ENCODE results near the gene ZFYVE28. TPM values are rescaled to one million over a fixed set of nuclear protein-coding genes. Genes with fewer than 3 reads are reported as not detected.

The ZFYVE28 gene
- total RNA-seq, 1 donor from 2014 or later, result 3.6 TPM

DNA sequence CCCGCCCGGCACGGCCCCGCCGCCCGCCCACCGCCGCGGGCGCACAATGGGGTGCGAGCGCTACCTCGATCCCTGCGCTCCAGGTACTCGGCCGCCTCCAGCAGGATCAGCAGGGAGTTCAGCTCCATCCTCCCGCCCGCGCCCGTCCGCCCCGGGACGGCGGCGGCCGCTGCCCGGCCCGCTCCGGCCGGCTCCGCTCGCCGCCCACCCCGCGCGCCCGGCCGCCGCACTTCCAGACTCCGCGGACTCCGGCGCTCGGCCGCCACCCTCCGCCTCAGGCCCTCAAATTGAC, 156.6 kb downstream of the ZFYVE28 start, which contains the start of gene MXD4:
Gene MXD4 (minus strand): TSS at position 257 of the 292 bp plus-strand sequence. CDS start 129 bp downstream, at position 128.
- Mint-ChIP-seq H3K4me3 (peak within 1 kb of the TSS; percentile 83), H3K9me3 (no peaks in the 10 kb centered on the region), H3K27ac (no peak within 1 kb of the TSS), H3K4me1 (ENCODE audit: unreplicated experiment) (no peaks in the 10 kb centered on the region), H3K27me3 (no peaks in the 10 kb centered on the region), H3K36me3 (no peaks in the 10 kb centered on the region)
- DNase-seq (ENCODE audit: extremely low spot score, unreplicated experiment), result no peak
- TF ChIP-seq, protein P1, sequence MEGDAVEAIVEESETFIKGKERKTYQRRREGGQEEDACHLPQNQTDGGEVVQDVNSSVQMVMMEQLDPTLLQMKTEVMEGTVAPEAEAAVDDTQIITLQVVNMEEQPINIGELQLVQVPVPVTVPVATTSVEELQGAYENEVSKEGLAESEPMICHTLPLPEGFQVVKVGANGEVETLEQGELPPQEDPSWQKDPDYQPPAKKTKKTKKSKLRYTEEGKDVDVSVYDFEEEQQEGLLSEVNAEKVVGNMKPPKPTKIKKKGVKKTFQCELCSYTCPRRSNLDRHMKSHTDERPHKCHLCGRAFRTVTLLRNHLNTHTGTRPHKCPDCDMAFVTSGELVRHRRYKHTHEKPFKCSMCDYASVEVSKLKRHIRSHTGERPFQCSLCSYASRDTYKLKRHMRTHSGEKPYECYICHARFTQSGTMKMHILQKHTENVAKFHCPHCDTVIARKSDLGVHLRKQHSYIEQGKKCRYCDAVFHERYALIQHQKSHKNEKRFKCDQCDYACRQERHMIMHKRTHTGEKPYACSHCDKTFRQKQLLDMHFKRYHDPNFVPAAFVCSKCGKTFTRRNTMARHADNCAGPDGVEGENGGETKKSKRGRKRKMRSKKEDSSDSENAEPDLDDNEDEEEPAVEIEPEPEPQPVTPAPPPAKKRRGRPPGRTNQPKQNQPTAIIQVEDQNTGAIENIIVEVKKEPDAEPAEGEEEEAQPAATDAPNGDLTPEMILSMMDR (conservative IDR thresholded peaks at IDR 0.05), result no peak

DNA sequence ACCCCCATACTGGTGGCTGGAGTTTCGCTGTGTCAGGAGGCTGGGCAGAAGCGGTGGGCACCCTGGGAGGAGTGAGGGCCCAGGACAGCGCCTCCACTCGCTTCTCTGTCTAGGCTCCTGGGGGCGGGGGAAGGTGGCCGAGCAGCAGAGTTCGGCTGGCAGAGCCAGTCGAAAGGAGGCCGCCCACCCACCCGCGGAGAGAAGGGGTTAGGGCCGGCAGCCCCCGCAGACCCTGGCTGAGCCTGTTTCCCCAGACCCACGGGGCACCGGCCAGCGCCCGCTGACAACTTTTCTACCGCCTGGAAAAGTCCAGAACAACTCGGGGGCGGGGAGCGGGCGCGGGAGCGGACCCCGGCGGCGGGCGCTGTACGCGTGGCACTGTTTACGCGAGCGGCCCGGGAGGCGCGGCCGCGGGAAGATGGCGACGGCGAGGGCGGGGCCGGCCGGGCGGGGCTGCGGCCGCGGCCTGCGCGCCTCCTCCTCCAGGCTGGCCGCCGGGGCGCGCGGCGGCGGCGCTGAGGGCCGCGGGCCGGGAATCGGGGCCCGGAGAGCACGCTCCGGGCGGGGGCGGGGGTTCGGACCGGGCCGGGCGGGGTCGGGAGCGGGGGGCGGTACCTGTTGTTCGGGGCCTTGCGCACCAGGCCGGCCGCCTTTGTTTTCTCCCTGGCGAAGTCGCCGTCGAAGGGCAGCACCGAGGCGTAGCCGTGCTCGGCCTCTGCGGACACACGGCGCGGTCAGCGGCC, 157.2 kb downstream of the ZFYVE28 start:
- TF ChIP-seq, protein P1 (conservative IDR thresholded peaks at IDR 0.05), result no peak
- no peaks in the 10 kb centered on the region for H3K36me3 Mint-ChIP-seq
- H3K9me3 Mint-ChIP-seq, result no peaks in the 10 kb centered on the region
- no peaks in the 10 kb centered on the region for H3K4me1 Mint-ChIP-seq (ENCODE audit: unreplicated experiment)
- no peak overlapping the region for H3K27ac Mint-ChIP-seq
- peak overlapping the region; percentile 79 for H3K4me3 Mint-ChIP-seq
- DNase-seq (ENCODE audit: extremely low spot score, unreplicated experiment), result no peak
- no peaks in the 10 kb centered on the region for H3K27me3 Mint-ChIP-seq

GRCh38 chr4:2260344-2261109, 157.9 kb downstream of the ZFYVE28 start:
- peak; percentile 65 for DNase-seq (ENCODE audit: extremely low spot score, unreplicated experiment)
- H3K9me3 Mint-ChIP-seq, result no peaks in the 10 kb centered on the region
- H3K4me1 Mint-ChIP-seq (ENCODE audit: unreplicated experiment), result no peaks in the 10 kb centered on the region
- no peaks in the 10 kb centered on the region for H3K27me3 Mint-ChIP-seq
- H3K4me3 Mint-ChIP-seq, result peak overlapping the region; percentile 79
- TF ChIP-seq, protein P1 (conservative IDR thresholded peaks at IDR 0.05), result no peak
- H3K27ac Mint-ChIP-seq, result no peak overlapping the region
- H3K36me3 Mint-ChIP-seq, result no peaks in the 10 kb centered on the region

DNA sequence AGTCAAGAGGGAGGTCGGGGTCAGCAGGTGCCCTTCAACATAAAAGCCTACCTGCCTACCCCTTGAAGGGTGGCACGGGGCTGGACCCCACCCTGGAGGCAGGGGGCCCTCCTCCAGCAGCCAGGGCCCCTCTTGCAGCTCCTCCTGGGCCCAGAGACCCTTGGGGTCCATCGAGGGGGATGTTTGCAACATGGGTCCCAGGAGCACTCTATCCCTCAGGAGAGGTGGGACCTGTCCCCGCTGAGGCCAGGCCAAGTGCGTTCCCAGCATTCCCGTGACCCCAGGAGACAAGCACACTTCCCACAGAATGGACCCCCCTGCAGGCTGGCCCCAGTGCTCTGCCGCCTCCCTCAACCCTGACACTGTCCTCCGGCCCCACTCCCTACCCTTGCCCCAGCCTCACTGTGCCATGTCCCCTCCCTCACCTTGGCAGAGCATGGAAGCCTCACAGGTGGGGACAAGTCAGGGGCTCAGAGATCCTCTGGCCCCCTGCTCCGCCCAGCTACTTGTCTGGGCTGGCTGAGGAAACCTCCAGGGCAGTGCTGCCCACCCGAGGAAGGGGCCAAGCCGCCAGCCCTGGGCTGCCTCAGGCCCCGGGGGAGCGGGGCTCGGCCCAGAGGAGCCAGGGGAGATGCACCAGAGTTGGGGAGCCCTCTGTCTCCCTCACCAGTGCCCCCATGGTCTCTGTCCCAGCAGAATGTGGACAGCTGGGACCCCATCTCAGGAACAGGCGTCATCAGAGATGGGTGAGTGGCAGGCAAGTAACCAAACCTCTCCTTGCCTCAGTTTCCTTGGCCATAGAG, 158.7 kb downstream of the ZFYVE28 start:
- Mint-ChIP-seq H3K27ac (no peak overlapping the region), H3K9me3 (no peaks in the 10 kb centered on the region), H3K36me3 (peaks cover 2% of the 10 kb centered on the region), H3K4me1 (ENCODE audit: unreplicated experiment) (peaks cover 2% of the 10 kb centered on the region), H3K27me3 (no peaks in the 10 kb centered on the region), H3K4me3 (peak overlapping the region; percentile 79)
- TF ChIP-seq, protein P1 (conservative IDR thresholded peaks at IDR 0.05), result no peak
- peak; percentile 66 for DNase-seq (ENCODE audit: extremely low spot score, unreplicated experiment)

- peaks cover 5% of the 10 kb centered on the region for H3K36me3 Mint-ChIP-seq
- H3K4me1 Mint-ChIP-seq (ENCODE audit: unreplicated experiment), result peaks cover 6% of the 10 kb centered on the region
- H3K9me3 Mint-ChIP-seq, result no peaks in the 10 kb centered on the region
- DNase-seq (ENCODE audit: extremely low spot score, unreplicated experiment), result no peak
- TF ChIP-seq, protein P1 (conservative IDR thresholded peaks at IDR 0.05), result no peak
- peak overlapping the region; percentile 39 for H3K4me3 Mint-ChIP-seq
- H3K27me3 Mint-ChIP-seq, result no peaks in the 10 kb centered on the region
- H3K27ac Mint-ChIP-seq, result no peak overlapping the region
These were observed 159.4 kb downstream of the ZFYVE28 start for GRCh38 chr4:2259036-2259540.
